ENCODE results near the gene PPT2.

PPT2 gene, protein sequence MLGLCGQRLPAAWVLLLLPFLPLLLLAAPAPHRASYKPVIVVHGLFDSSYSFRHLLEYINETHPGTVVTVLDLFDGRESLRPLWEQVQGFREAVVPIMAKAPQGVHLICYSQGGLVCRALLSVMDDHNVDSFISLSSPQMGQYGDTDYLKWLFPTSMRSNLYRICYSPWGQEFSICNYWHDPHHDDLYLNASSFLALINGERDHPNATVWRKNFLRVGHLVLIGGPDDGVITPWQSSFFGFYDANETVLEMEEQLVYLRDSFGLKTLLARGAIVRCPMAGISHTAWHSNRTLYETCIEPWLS

GRCh38 chr6:32153564-32154513, at the start of gene PPT2:
Gene PPT2, plus strand, starts transcription at chr6:32154141. Its CDS starts 454 bp downstream, at chr6:32154595.
- DNase-seq (ENCODE audit: low read depth): peak; percentile 47

DNA sequence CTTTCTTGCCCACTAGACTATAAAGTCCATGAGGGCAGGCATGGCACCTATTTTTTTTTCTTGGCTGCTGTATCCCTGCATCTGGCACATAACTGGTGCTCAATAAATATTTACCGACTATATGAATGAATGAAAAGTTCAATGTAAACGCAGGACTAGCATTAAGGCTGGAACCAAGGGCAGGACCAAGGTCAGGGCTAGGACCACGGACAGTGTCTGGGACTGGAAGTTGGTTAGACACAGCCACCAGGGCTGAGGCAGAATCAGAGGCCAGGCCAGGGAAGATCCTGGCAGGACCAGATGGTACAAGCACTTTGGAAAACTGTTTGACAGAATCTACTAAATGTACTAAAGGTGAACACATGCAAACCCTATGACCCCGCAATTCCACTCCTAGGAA, 48.5 kb upstream of the PPT2 start:
- no peak for DNase-seq (ENCODE audit: low read depth)

DNA sequence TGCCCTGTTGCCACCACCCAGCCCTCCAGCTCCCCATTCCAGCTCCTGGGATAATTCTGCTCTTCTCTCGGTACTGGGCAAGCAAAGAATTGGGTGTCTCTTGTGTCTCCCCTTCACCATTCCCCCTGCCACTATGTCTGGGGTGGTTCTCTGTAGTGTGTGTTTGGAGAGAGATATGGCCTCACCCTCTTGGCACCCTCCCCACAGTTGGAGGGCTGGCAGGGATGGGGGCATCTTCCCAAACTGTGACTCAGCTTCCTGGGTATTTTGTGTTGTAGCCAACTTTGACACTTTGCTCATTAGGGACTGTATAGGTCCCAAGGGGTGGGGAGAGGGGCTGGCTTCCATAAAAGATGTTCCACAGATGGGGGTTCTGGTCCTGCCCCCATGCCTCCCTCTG, 46.5 kb upstream of the PPT2 start:
- no peak for DNase-seq (ENCODE audit: low read depth)

DNA sequence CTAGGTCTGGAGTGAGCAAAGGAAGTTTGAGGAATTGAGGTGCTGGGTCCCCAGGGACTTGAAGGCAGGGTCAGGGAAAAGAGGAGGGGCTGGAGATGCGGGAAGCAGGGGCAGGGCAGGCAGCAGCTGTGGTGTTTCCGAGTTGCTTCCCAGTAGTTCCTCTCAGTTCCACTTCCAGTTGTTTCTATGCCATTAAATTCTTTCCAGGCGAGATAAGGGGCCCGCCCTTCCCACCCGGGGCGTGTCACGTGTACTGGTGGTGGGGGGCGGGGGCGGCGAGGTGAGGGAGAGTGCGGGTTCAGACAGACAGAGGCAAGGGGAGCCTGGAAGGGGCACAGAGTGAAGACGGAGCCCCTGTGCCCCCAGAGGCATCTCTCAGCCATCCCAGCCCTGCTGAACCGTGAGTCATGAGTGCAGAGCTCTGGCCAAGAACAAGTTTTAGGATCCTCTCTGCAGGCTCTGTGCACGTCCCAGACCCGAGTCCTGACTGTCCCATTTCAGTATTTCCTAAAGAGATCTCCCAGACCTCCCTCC, 45.8 kb upstream of the PPT2 start:
- DNase-seq (ENCODE audit: low read depth): no peak

GRCh38 chr6:32108727-32109113, 45.2 kb upstream of the PPT2 start:
- DNase-seq (ENCODE audit: low read depth): no peak

GRCh38 chr6:32109114-32109764, 44.7 kb upstream of the PPT2 start, which contains the start of gene TNXB:
Gene TNXB, minus strand, starts transcription at chr6:32109338. Its CDS starts 11,140 bp downstream, at chr6:32098198.
- DNase-seq (ENCODE audit: low read depth): no peak

DNA sequence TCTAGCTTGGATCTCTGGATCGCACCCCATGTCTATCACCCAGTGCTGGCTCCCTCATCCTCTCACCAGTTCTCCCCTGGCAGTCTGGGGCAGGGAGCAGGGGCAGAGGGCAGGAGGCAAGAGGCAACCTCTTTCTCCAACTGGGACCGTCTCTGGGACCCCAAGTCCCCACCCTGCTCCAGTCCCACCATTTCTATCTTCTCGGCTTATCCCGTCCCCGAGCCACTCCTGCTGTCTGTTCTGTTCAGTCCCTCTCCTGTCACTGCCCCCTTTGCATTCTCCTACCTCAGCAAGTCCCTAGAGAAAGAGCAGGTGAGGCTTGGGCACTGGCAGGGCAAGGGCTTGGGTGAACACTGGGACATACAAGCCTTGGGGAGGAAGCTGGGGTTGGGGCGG, 44.2 kb upstream of the PPT2 start:
- DNase-seq (ENCODE audit: low read depth): no peak

GRCh38 chr6:32110632-32111031, 43.3 kb upstream of the PPT2 start:
- DNase-seq (ENCODE audit: low read depth): no peak

DNA sequence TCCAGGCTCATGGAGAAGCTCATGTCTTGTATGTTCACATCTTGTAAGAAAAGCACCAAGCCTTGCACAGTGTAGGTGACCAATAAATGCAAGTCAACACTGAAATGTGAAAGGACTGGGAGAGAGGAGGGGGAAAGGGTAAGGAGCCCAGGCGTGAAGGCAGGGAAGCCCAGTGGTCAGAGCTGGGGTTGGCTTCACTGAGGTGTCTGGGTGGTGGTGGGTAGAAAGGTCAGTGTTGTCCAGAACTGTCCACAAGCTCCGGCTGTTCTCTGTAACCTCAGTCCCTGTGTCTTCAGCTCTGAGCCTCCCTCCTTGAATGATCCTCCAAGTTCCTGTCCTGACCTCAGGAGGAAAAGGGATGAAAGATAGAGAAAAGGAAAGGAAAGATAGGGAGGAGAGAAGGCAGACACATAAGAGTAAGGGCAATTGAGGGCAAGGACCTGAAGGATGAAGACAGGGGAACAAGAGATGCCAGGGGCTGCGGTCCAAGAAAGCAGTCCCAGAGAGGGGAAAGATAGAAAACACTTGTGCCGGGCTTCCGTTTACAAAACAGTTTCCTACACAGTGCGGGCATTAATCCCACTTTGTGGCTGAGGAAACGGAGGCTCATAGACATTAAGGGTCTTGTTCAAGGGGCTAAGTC, 42.4 kb upstream of the PPT2 start:
- no peak for DNase-seq (ENCODE audit: low read depth)

- DNase-seq (ENCODE audit: low read depth): no peak
Measured at GRCh38 chr6:32112431-32112980, 41.4 kb upstream of the PPT2 start.

GRCh38 chr6:32113386-32114352, 40.3 kb upstream of the PPT2 start:
- DNase-seq (ENCODE audit: low read depth): no peak

- DNase-seq (ENCODE audit: low read depth): no peak
Measured at GRCh38 chr6:32114796-32115195, 39.1 kb upstream of the PPT2 start.

- DNase-seq (ENCODE audit: low read depth): no peak
Measured at GRCh38 chr6:32115623-32116022, 38.3 kb upstream of the PPT2 start.

GRCh38 chr6:32116674-32117073, 37.3 kb upstream of the PPT2 start:
- DNase-seq (ENCODE audit: low read depth): no peak

DNA sequence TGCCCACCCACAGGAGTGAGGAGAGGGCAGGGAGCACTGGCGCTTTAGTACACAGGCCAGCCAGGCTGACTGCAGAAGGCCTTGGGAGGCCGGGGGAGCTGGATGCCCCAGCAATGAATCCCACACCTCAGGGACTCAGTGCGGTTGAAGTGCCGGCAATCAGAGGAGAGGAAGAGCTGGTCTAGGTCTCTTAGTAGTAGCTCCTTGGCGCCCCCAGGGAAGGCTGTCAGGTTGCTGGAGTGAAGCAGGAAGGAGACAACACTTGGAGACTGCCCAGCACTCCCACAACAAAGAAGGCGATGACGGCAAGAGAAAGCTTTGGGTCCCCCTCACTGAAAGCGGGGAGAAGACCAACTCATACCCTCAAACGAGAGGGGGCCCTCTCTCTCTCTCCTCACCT, 36.5 kb upstream of the PPT2 start:
- no peak for DNase-seq (ENCODE audit: low read depth)

GRCh38 chr6:32118782-32119628, 34.9 kb upstream of the PPT2 start:
- DNase-seq (ENCODE audit: low read depth): peak; percentile 44

GRCh38 chr6:32120573-32121059, 33.3 kb upstream of the PPT2 start:
- no peak for DNase-seq (ENCODE audit: low read depth)

GRCh38 chr6:32123681-32124080, 30.3 kb upstream of the PPT2 start:
- no peak for DNase-seq (ENCODE audit: low read depth)

DNA sequence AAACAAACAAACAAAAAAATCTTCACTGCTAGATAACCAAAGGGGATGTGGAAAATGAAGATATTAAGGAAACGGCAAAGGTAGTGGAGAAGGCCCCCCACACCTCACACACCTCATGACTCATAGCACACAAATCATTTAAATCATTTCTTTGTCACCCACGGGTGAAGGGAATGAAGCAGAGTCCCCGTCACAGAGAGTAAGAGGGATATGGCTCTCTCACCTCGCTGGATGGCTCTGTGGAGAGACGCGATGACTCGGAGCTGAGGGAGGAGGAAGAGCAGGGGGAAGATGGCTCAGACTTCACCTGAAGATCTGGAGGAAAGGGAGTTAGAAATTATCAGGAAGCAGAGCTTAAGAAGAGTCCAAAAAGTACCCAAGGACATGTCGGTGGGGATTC, 27.1 kb upstream of the PPT2 start:
- no peak for DNase-seq (ENCODE audit: low read depth)
